Peyer's patch (tissue), 4 donors: ENCODE results near the gene SYN1.

Experiments
- CTCF ChIP-seq, 6 experiments: fragments of 450-650 bp in 4 of 6; fragments of 200-600 bp in 2 of 6; sonication (generic) in 1 of 6; IDR thresholded peaks; one replicate each; pipeline ENCODE4 v1.5.1; 2017 to 2019; ENCODE audit warnings: antibody characterized with exemption in 6 of 6, mild to moderate bottlenecking in 3 of 6, moderate library complexity in 1 of 6
- POLR2A ChIP-seq, 2 donors: fragments of 450-650 bp; IDR thresholded peaks; one replicate each; pipeline ENCODE4 v1.5.1; 2017; ENCODE audit warnings: antibody characterized with exemption in 2 of 2, mild to moderate bottlenecking in 2 of 2, moderate library complexity in 2 of 2

GRCh38 chrX:47587091-47587891 lies 32.4 kb downstream of the SYN1 start:
- TF ChIP-seq CTCF (IDR thresholded peaks at IDR 0.05) = no peak
- no peak for TF ChIP-seq POLR2A (IDR thresholded peaks at IDR 0.05)
